GDM1 (cell line): ENCODE measurements around the gene PFN2.

Experiments
- DNase-seq: peaks from one replicate; lab custom pipeline; 2025; lab: John Stamatoyannopoulos, UW

PFN2 gene

GRCh38 chr3:149917124-149917667 is 53.5 kb downstream of the PFN2 start:
- DNase-seq: no peak
